H1 (cell line): Measurements from ENCODE around the gene PRR7. TPM values are rescaled to one million over a fixed set of nuclear protein-coding genes. Genes with fewer than 3 reads are reported as not detected.

Source experiments
- CTCF ChIA-PET: fragments of 300-600 bp; sonication (Branson Sonifier 250); formaldehyde crosslinking; loops from one replicate; lab custom pipeline; 2021; ENCODE audit not compliant: partially characterized antibody; lab: Charles Lee
- POLR2A ChIA-PET: fragments of 300-600 bp; sonication (Branson Sonifier 250); formaldehyde crosslinking; loops from one replicate; lab custom pipeline; 2021; ENCODE audit warnings: inconsistent platforms; ENCODE audit not compliant: partially characterized antibody; lab: Charles Lee
- DNase-seq, 2 experiments: peaks; one replicate each; pipeline versions ENCODE4 v3.0.0 to v3.0.0-alpha.2; 2010 to 2022; ENCODE audit warnings: low spot score in 2 of 2, low read depth in 1 of 2, mixed read lengths in 1 of 2
- FAIRE-seq: peaks from 2 replicates; lab custom pipeline; 2011; peaks lifted over from hg19 to GRCh38; lab: Jason Lieb, UNC
- H2AFZ ChIP-seq: 2 replicates; pipeline ENCODE4 v1.8.1; 2012; ENCODE audit warnings: low read length, inconsistent platforms
- H2AK5ac ChIP-seq: 2 replicates; pipeline ENCODE4 v1.6.1; 2013; ENCODE audit warnings: low read depth, low read length
- H2BK120ac ChIP-seq: replicated peaks from 2 replicates; pipeline ENCODE3; 2013; ENCODE audit warnings: low read depth, low read length, inconsistent platforms
- H2BK12ac ChIP-seq: 2 replicates; pipeline ENCODE4 v1.6.1; 2013; ENCODE audit warnings: low read depth, low read length
- H2BK15ac ChIP-seq: 2 replicates; pipeline ENCODE4 v1.6.1; 2013; ENCODE audit warnings: low read length
- H2BK20ac ChIP-seq: 2 replicates; pipeline ENCODE4 v1.6.1; 2013; ENCODE audit warnings: low read length
- H2BK5ac ChIP-seq: 2 replicates; pipeline ENCODE4 v1.6.1; 2013; ENCODE audit warnings: low read depth, low read length
- H3K14ac ChIP-seq: 2 replicates; pipeline ENCODE4 v1.6.1; 2013; ENCODE audit warnings: inconsistent platforms; ENCODE audit not compliant: insufficient read length
- H3K18ac ChIP-seq: 2 replicates; pipeline ENCODE4 v1.6.1; 2013; ENCODE audit warnings: low read length; ENCODE audit errors: extremely low read depth
- H3K23ac ChIP-seq: 2 replicates; pipeline ENCODE4 v1.6.1; 2013; ENCODE audit warnings: inconsistent platforms; ENCODE audit not compliant: insufficient read length
- H3K23me2 ChIP-seq: 2 replicates; pipeline ENCODE4 v1.6.1; 2013; ENCODE audit warnings: low read depth, low read length
- H3K27ac ChIP-seq: 2 replicates; pipeline ENCODE4 v1.6.1; 2011; ENCODE audit warnings: low read depth, low read length, inconsistent platforms
- H3K27me3 ChIP-seq, 4 experiments: replicated peaks in 1 of 4; 1 replicate in 1 of 4; 2 replicates in 3 of 4; pipeline versions ENCODE4 v1.6.1 to v1.8.1; 2011 to 2013; ENCODE audit warnings: low read length in 3 of 4, mild to moderate bottlenecking in 3 of 4, inconsistent platforms in 2 of 4, mixed read lengths in 2 of 4, moderate library complexity in 1 of 4; ENCODE audit not compliant: control insufficient read depth in 3 of 4, insufficient read depth in 3 of 4; ENCODE audit errors: extremely low read depth in 1 of 4
- H3K36me3 ChIP-seq, 4 experiments: 2 replicates each; pipeline versions ENCODE4 v1.6.1 to v1.8.1; 2011 to 2013; ENCODE audit warnings: mild to moderate bottlenecking in 4 of 4, low read length in 3 of 4, moderate library complexity in 2 of 4, control low read depth in 1 of 4, inconsistent platforms in 1 of 4; ENCODE audit not compliant: insufficient read depth in 4 of 4, control insufficient read depth in 2 of 4
- H3K4ac ChIP-seq: replicated peaks from 2 replicates; pipeline ENCODE3; 2013; ENCODE audit warnings: low read length, low read depth, mixed read lengths, inconsistent platforms; ENCODE audit not compliant: insufficient read length
- H3K4me1 ChIP-seq, 4 experiments: replicated peaks in 1 of 4; 1 replicate in 1 of 4; 2 replicates in 3 of 4; pipeline versions ENCODE4 v1.6.1 to v1.8.1; 2011 to 2013; ENCODE audit warnings: low read length in 3 of 4, inconsistent platforms in 2 of 4, mixed read lengths in 1 of 4; ENCODE audit not compliant: insufficient read depth in 4 of 4, control insufficient read depth in 3 of 4
- H3K4me2 ChIP-seq, 2 experiments: 2 replicates each; pipeline versions ENCODE4 v1.6.1 to v1.8.1; 2011 to 2013; ENCODE audit warnings: low read depth in 2 of 2, low read length in 2 of 2, control low read depth in 1 of 2, inconsistent platforms in 1 of 2, mild to moderate bottlenecking in 1 of 2; ENCODE audit not compliant: insufficient read depth in 1 of 2
- H3K4me3 ChIP-seq, 4 experiments: fragments of 200-600, 300-600 bp in 1 of 4; sonication (generic), shearing (Covaris generic), sonication (Bioruptor Twin) in 1 of 4; 2 replicates each; pipeline versions ENCODE4 v1.5.1 to v1.8.1; 2011 to 2016; ENCODE audit warnings: low read length in 4 of 4, low read depth in 3 of 4, control low read depth in 2 of 4, inconsistent platforms in 2 of 4, mild to moderate bottlenecking in 2 of 4, mixed read lengths in 1 of 4, moderate library complexity in 1 of 4; ENCODE audit not compliant: insufficient read depth in 2 of 4; ENCODE audit errors: extremely low read depth in 1 of 4
- H3K56ac ChIP-seq: replicated peaks from 2 replicates; pipeline ENCODE3; 2013; ENCODE audit warnings: low read depth, mild to moderate bottlenecking, mixed read lengths, low read length, inconsistent platforms; ENCODE audit not compliant: insufficient read length
- H3K79me1 ChIP-seq: 2 replicates; pipeline ENCODE4 v1.6.1; 2013; ENCODE audit warnings: low read depth, low read length, control low read depth
- H3K79me2 ChIP-seq, 2 experiments: 2 replicates each; pipeline versions ENCODE4 v1.6.1 to v1.8.1; 2012 to 2013; ENCODE audit warnings: low read length in 2 of 2, mild to moderate bottlenecking in 2 of 2, inconsistent platforms in 1 of 2; ENCODE audit not compliant: insufficient read depth in 2 of 2, control insufficient read depth in 1 of 2
- H3K9ac ChIP-seq, 4 experiments: replicated peaks in 1 of 4; 1 replicate in 1 of 4; 2 replicates in 3 of 4; pipeline versions ENCODE4 v1.6.1 to v1.8.1; 2011 to 2013; ENCODE audit warnings: low read depth in 3 of 4, low read length in 3 of 4, control low read depth in 2 of 4, mild to moderate bottlenecking in 2 of 4, moderate library complexity in 2 of 4, inconsistent platforms in 1 of 4; ENCODE audit errors: extremely low read depth in 1 of 4
- H3K9me3 ChIP-seq, 2 experiments: 2 replicates each; pipeline versions ENCODE4 v1.6.1 to v1.8.1; 2012 to 2013; ENCODE audit warnings: mild to moderate bottlenecking in 2 of 2, moderate library complexity in 2 of 2, control low read depth in 1 of 2, inconsistent platforms in 1 of 2, low read depth in 1 of 2, low read length in 1 of 2, mixed read lengths in 1 of 2; ENCODE audit not compliant: insufficient read depth in 2 of 2
- H4K20me1 ChIP-seq, 2 experiments: replicated peaks in 1 of 2; 2 replicates each; pipeline versions ENCODE3 to v1.8.1; 2011 to 2013; ENCODE audit warnings: inconsistent platforms in 2 of 2, low read length in 2 of 2, mild to moderate bottlenecking in 1 of 2; ENCODE audit not compliant: insufficient read depth in 2 of 2, control insufficient read depth in 1 of 2
- H4K5ac ChIP-seq: 2 replicates; pipeline ENCODE4 v1.6.1; 2013; ENCODE audit warnings: low read length, low read depth, mixed read lengths, inconsistent platforms; ENCODE audit not compliant: insufficient read length
- H4K8ac ChIP-seq: 2 replicates; pipeline ENCODE4 v1.8.0; 2013; ENCODE audit warnings: mild to moderate bottlenecking, moderate library complexity, low read length, inconsistent platforms; ENCODE audit not compliant: insufficient read depth; ENCODE audit errors: extremely low read depth
- H4K91ac ChIP-seq: replicated peaks from 2 replicates; pipeline ENCODE3; 2013; ENCODE audit warnings: low read length, mixed read lengths, inconsistent platforms; ENCODE audit not compliant: insufficient read length
- SP4 ChIP-seq: IDR thresholded peaks from 2 replicates; pipeline ENCODE4 v1.6.1; 2012; ENCODE audit warnings: low read length, inconsistent platforms
- TBP ChIP-seq: IDR thresholded peaks from 2 replicates; pipeline ENCODE4 v1.6.1; 2011; ENCODE audit warnings: low read depth, low read length, improper control_type of control experiment
- WGBS, 2 experiments: shearing (Covaris generic) in 1 of 2; methylation state at CpG; one replicate each; pipeline versions ENCODE4 v1.1.6 to v1.1.7; 2013 to 2015; ENCODE audit warnings: low lambda C conversion rate in 2 of 2, mixed read lengths in 2 of 2, inconsistent platforms in 1 of 2, low coverage in 1 of 2, missing lambda C conversion rate in 1 of 2; ENCODE audit not compliant: insufficient replicate concordance in 2 of 2, insufficient coverage in 1 of 2, insufficient read length in 1 of 2; ENCODE audit errors: extremely low coverage in 1 of 2, missing lambda C conversion rate in 1 of 2; 5-methylcytosine and 5-hydroxymethylcytosine counted together
- polyA plus RNA-seq, 7 experiments: library from polyadenylated mRNA; depleted of rRNA in 3 of 7; stranded (reverse) in 5 of 7; unstranded in 2 of 7; fragments of >200 nt in 5 of 7; fragments of 200-250 nt in 2 of 7; gene quantifications; 1 replicate in 5 of 7; 2 replicates in 1 of 7; 4 replicates in 1 of 7; pipeline versions ENCODE4 v1.2.1 to v1.2.3, GENCODE V29; 2011 to 2013; ENCODE audit warnings: missing spikeins in 2 of 7, mixed read lengths in 2 of 7
- total RNA-seq: library from RNA; stranded (reverse); fragmentation: NEBNext Ultra II Directional; extraction: Animal tissue kit (Norgen Biotek cat#: 25700); gene quantifications from 2 replicates; pipeline ENCODE4 v1.2.1, GENCODE V29; 2021
- TF ChIP-seq, protein P1 (sequence below): IDR thresholded peaks from 2 replicates; pipeline ENCODE4 v1.6.1; 2012; ENCODE audit warnings: low read length, inconsistent platforms

Gene PRR7
- total and polyA plus RNA-seq, 2 of the 8 experiments (the other 6 are each of a cell fraction or from before 2014, with no cell fraction given): 8.0 to 11.8 TPM

DNA sequence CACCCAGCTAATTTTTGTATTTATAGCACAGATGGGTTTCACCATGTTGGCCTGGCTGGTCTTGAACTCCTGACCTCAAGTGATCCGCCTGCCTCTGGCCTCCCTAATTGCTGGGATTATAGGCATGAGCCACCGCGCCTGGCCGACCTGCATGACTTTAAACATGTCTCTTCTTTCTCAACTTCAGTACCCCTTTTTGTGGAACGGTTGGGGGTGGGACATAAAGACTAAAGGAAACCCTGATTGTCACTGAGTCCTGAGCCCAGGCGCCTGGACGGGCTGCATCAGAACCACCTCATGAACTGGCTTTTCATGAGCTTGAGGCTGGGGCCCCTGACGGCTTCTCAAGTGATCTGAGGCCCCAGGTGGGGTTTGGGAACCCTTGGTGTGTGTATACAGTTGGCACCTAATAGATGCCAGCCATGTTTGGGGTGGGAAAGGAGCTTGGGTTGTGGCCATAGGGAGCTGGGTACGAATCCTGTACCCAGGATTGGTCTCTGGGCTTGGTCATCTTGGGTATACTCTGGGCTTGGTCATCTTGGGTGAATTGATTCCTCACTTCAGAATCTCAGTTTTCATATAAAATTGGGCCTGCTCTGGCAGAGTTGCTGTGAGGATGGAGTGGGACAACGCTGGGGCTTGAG is 17.9 kb upstream of the PRR7 start:
- Histone ChIP-seq H3K9me3 (no peaks in the 10 kb centered on the region), H3K36me3 (peaks cover 4 to 22% (median 17%) of the 10 kb centered on the region in 4 experiments; a peak in 5 of 8 replicates), H4K20me1 (peaks cover 15 to 23% of the 10 kb centered on the region in 2 experiments), H2AFZ (no peak overlapping the region), H3K23ac (no peak overlapping the region), H3K56ac (no peak overlapping the region), H3K9ac (no peak overlapping the region; a peak in 1 of 7 replicates), H4K5ac (no peak overlapping the region), H3K4ac (no peak overlapping the region), H3K14ac (no peak overlapping the region), H3K4me3 (no peak overlapping the region)
- WGBS, 2 experiments: 91% methylated on average over 10 of the region's 10 CpGs; no CpG with 5 or more reads in 1 of the 2 experiments
- CTCF ChIA-PET: interaction anchor here (1.0 to 5.9 kb wide), 10 partner anchors 14 to 110 kb away, joined by 3 to 34 read pairs (median 6); partner anchors contain the start of gene F12
- POLR2A ChIA-PET: interaction anchor here (0.7 to 24.2 kb wide), 8 partner anchors 15 to 49 kb away, joined by 3 to 460 read pairs (median 6); partner anchors contain the start of gene PRR7
- DNase-seq: no peak
- no peak for TF ChIP-seq TBP
- no peak for TF ChIP-seq SP4
- TF ChIP-seq, protein P1, sequence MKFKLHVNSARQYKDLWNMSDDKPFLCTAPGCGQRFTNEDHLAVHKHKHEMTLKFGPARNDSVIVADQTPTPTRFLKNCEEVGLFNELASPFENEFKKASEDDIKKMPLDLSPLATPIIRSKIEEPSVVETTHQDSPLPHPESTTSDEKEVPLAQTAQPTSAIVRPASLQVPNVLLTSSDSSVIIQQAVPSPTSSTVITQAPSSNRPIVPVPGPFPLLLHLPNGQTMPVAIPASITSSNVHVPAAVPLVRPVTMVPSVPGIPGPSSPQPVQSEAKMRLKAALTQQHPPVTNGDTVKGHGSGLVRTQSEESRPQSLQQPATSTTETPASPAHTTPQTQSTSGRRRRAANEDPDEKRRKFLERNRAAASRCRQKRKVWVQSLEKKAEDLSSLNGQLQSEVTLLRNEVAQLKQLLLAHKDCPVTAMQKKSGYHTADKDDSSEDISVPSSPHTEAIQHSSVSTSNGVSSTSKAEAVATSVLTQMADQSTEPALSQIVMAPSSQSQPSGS: no peak
- TF ChIP-seq, all 59 proteins: peak for 0
- Histone ChIP-seq H3K27ac (no peak overlapping the region), H2BK120ac (no peak overlapping the region), H3K4me2 (no peak overlapping the region; a peak in 1 of 4 replicates), H2BK15ac (no peak overlapping the region), H4K91ac (no peak overlapping the region), H3K18ac (no peak overlapping the region), H3K79me1 (peaks cover 16% of the 10 kb centered on the region), H2AK5ac (no peak overlapping the region), H2BK5ac (no peak overlapping the region), H2BK20ac (no peak overlapping the region), H3K4me1 (peaks cover 4 to 14% (median 9%) of the 10 kb centered on the region in 4 experiments; a peak in 6 of 7 replicates), H3K79me2 (peaks cover 0 to 26% of the 10 kb centered on the region in 2 experiments; a peak in 2 of 4 replicates), H3K27me3 (no peaks in the 10 kb centered on the region), H4K8ac (no peak overlapping the region), H3K23me2 (peaks cover 10% of the 10 kb centered on the region), H2BK12ac (no peak overlapping the region)
- FAIRE-seq: no peak
